COLO668 (cell line): ENCODE data around the gene TLCD1.

Experiments
- DNase-seq: peaks from one replicate; lab custom pipeline; 2025; ENCODE audit not compliant: unreplicated experiment; lab: John Stamatoyannopoulos, UW

Gene TLCD1

DNA sequence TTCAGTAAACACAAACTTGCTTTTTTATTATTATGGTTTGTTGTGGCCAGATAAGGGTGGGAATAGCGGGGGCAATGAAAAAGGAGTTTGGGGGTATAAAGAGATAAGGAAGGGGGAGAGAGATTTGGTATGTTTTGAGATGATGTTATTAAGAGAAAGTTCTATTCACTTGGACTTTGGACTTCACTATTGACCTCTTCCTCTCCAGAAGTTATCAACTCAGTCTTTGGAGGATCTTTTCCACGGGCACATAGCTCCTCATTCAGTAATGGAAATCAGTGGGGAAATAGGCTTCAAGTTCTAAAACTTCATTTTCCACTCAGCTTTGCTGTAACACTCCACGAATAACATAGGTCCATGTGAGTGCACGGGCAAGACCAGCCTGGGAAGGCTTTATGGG, 37.6 kb downstream of the TLCD1 start:
- no peak for DNase-seq

DNA sequence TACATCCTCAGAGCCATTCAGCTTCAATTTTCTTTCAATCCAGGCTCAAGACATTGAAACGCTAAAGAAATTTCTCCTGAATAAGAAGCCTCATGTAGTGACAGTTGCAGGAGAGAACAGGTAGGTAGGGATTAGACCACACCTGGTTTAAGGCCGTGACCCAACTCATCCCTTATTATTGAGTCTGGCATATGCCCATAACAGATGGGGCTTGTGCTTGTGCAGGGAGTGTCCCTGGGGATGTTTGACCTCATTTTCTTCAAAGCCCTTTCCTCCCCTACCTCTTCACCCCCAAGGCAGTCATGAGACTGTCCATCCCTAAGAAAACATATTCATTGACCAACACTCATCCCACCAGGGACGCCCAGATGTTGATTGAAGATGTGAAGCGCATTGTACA, 39.7 kb downstream of the TLCD1 start:
- DNase-seq: no peak

DNA sequence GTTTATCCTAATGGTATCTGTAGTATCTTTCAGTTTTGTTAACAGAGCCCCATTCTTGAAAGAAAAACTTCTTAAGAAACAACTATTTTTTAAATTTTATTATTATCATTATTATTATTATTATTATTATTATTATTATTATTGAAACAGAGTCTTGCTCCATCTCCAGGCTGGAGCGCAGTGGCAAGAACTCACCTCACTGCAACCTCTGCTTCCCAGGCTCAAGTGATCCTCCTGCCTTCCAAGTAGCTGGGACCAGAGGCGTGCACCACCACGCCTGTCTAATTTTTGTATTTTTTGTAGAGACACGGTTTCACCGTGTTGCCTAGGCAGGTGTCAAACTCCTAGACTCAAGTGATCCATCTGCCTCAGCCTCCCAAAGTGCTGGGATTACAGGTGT, 40.7 kb downstream of the TLCD1 start:
- DNase-seq: no peak

- DNase-seq: no peak
Measured at GRCh38 chr17:28684963-28685362, 41.1 kb downstream of the TLCD1 start.

GRCh38 chr17:28682655-28683054, 43.4 kb downstream of the TLCD1 start:
- DNase-seq: no peak

DNA sequence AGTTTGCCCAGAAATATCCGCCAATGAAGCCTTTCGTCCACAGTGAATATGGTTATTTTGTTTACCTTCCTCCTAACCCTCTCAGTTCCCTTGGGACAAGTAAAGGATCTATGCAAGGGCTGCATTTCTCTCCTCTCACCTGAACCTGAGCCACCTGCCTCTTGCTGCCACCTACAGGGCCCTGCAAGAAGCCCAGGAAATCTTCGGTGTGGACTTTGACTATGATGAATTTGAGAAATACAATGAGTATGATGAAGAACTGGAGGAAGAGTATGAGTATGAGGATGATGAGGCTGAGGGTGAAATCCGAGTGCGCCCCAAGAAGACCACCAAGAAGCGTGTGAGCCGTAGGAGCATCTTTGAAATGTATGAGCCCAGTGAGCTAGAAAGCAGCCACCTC, 50.1 kb downstream of the TLCD1 start:
- DNase-seq: peak; percentile 1

DNA sequence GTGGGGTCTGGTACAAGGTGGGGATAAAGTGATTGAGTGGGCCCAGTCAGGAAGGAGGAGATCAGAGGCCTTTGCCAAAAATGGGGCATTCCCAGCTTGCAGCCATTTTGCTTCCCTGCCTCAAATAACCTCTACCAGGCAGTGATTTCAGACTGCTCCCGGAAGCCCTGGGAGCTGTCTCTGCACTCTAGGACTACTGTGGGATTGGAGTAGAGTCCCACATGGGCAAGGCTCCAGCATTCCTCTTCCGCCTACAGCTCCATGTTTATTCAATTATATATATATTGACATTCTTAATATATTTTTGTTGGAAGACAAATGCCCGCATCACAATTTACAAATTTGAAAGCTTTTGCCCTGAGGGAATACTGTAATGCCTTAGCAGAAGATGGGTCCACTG, 50.5 kb downstream of the TLCD1 start:
- DNase-seq: no peak
